Heart right ventricle (tissue), 16 donors: ENCODE measurements around the gene CTSZ. TPM values are rescaled to one million over a fixed set of nuclear protein-coding genes. Genes with fewer than 3 reads are reported as not detected.
A peak's percentile ranks its signal among the peaks of the same experiment; 100 is the strongest.
"Not testable (repeated sequence)": the region's sequence is repeated elsewhere in the genome, so short reads cannot be mapped to it uniquely, and the experiment has no call there.

Experiments used
- ATAC-seq, 8 donors: fragments of 200-7000 bp; cut with Tn5 transposase; one replicate each; pipeline ENCODE4 v1.9.1; 2020; ENCODE audit warnings: mild to moderate bottlenecking in 8 of 8, moderate library complexity in 8 of 8, moderate number of reproducible peaks in 1 of 8
- DNase-seq, 2 donors: peaks; one replicate each; pipeline ENCODE4 v3.0.0-alpha.2; 2020
- H3K27ac ChIP-seq, 10 donors: fragments of 200-600 bp; sonication (generic) in 2 of 10; one replicate each; pipeline versions ENCODE4 v1.5.0 to v1.8.0; 2020 to 2022; ENCODE audit warnings: mild to moderate bottlenecking in 3 of 10
- H3K27me3 ChIP-seq, 7 donors: fragments of 200-600 bp; one replicate each; pipeline ENCODE4 v1.8.0; 2021 to 2022; ENCODE audit warnings: mild to moderate bottlenecking in 2 of 7
- H3K36me3 ChIP-seq, 9 donors: fragments of 200-600 bp; sonication (generic) in 1 of 9; one replicate each; pipeline versions ENCODE4 v1.5.0 to v1.8.0; 2020 to 2022; ENCODE audit warnings: mild to moderate bottlenecking in 2 of 9
- H3K4me1 ChIP-seq, 9 donors: fragments of 200-600 bp; sonication (generic) in 1 of 9; one replicate each; pipeline versions ENCODE4 v1.5.0 to v1.8.0; 2020 to 2022; ENCODE audit warnings: mild to moderate bottlenecking in 4 of 9
- H3K4me3 ChIP-seq, 10 donors: fragments of 200-600 bp; sonication (generic) in 2 of 10; one replicate each; pipeline versions ENCODE4 v1.5.0 to v1.8.0; 2020 to 2022; ENCODE audit warnings: mild to moderate bottlenecking in 7 of 10, moderate library complexity in 2 of 10
- H3K9me3 ChIP-seq, 11 donors: fragments of 200-600 bp in 10 of 11; sonication (generic) in 2 of 11; one replicate each; pipeline versions ENCODE4 v1.5.0 to v1.8.0; 2013 to 2022; ENCODE audit warnings: mild to moderate bottlenecking in 2 of 11, control low read depth in 1 of 11, moderate library complexity in 1 of 11
- CTCF ChIP-seq, 9 donors: fragments of 200-600 bp; sonication (generic) in 2 of 9; IDR thresholded peaks; one replicate each; pipeline versions ENCODE4 v1.5.0 to v1.8.0; 2021 to 2022; ENCODE audit warnings: antibody characterized with exemption in 9 of 9, mild to moderate bottlenecking in 5 of 9, moderate library complexity in 1 of 9
- WGBS, 2 donors: extraction: QIAGEN DNeasy Blood & Tissue Kit; methylation state at CpG; one replicate each; pipeline ENCODE4 v1.1.7; 2013; ENCODE audit warnings: inconsistent platforms in 1 of 2; 5-methylcytosine and 5-hydroxymethylcytosine counted together
- intact Hi-C, 10 donors: fragments of 100-400 bp; cut with DNase I; formaldehyde crosslinking; loops; one replicate each; pipeline versions ENCODE4 v1.11.1 to v1.14.2; 2022
- polyA plus RNA-seq, 2 donors: library from polyadenylated mRNA; stranded (reverse); fragments of 200-250 nt; gene quantifications; one replicate each; pipeline ENCODE4 v1.2.3, GENCODE V29; 2013
- total RNA-seq, 10 donors: library from RNA; stranded (reverse); fragmentation: NEBNext Ultra II Directional in 3 of 10; extraction: Animal tissue kit (Norgen Biotek cat#: 25700) in 3 of 10; gene quantifications; one replicate each; pipeline versions ENCODE4 v1.2.1 to v1.2.4, GENCODE V29; 2021 to 2023
- donor health status: Arrhythmogenic right ventricular cardiomyopathy.
- donor health status: ischemic (EF 13 %, LVEDD 7.1; RV severe dilation, severe dysfunction).
- donor health status: healthy with polysubstance abuse.
- donor health status: DM: no; HTN: yes; CAD: no.
- donor health status: DM: no; HTN: no; CAD: no.
- donor health status: ischemic (EF 25% LVEDD 6.9; RV normal size, moderate dysfunction).
- donor health status: ischemic (EF 25% LVEDD 5.7; RV mildly dilated, moderate dysfunction).
- donor health status: healthy.
- donor health status: DM: yes; HTN: yes; CAD: no.
- donor health status: Ischemic cardiomyopathy.
- donor health status: ischemic (EF 35%, LVEDD 5.7; RV mildly dilated, moderate dysfunction).
- donor health status: nonischemic (EF 11% LVEDD 7.7; RV severe dilation, severe dysfunction).
- donor health status: DM: yes; HTN: yes; CAD: no.
- donor health status: PGD.
- donor health status: ischemic (EF 29% LVEDD 5.4; RV normal size, mild dysfunction).
- donor health status: nonischemic (EF 23%, LVEDD 6.1; RV moderate dilation, normal function).

Gene CTSZ
- total and polyA plus RNA-seq, 12 donors = 83.9 to 278 (median 124) TPM

- WGBS, 2 donors = 76 to 86% methylated on average over 13 of the region's 13 CpGs
- no peaks in the 10 kb centered on the region for H3K36me3 ChIP-seq
- no peak for TF ChIP-seq CTCF (IDR thresholded peaks at IDR 0.05)
- peaks cover 2 to 62% (median 45%) of the 10 kb centered on the region in 9 donors for H3K4me1 ChIP-seq
- H3K9me3 ChIP-seq = no peaks in the 10 kb centered on the region
- DNase-seq = no peak
- peak overlapping the region in 6 of 10 donors; percentile 21 to 58 (median 52) for H3K27ac ChIP-seq
- peak overlapping the region in 1 of 10 donors; percentile 10 for H3K4me3 ChIP-seq
- no peaks in the 10 kb centered on the region for H3K27me3 ChIP-seq
- intact Hi-C loops = loop anchor here in 1 of 10 donors (10.0 kb wide), 1 partner anchor 119 kb away; no protein-coding TSS in a partner anchor
- no peak for ATAC-seq
Observed at GRCh38 chr20:59013959-59014608, 7.0 kb upstream of the CTSZ start.

DNA sequence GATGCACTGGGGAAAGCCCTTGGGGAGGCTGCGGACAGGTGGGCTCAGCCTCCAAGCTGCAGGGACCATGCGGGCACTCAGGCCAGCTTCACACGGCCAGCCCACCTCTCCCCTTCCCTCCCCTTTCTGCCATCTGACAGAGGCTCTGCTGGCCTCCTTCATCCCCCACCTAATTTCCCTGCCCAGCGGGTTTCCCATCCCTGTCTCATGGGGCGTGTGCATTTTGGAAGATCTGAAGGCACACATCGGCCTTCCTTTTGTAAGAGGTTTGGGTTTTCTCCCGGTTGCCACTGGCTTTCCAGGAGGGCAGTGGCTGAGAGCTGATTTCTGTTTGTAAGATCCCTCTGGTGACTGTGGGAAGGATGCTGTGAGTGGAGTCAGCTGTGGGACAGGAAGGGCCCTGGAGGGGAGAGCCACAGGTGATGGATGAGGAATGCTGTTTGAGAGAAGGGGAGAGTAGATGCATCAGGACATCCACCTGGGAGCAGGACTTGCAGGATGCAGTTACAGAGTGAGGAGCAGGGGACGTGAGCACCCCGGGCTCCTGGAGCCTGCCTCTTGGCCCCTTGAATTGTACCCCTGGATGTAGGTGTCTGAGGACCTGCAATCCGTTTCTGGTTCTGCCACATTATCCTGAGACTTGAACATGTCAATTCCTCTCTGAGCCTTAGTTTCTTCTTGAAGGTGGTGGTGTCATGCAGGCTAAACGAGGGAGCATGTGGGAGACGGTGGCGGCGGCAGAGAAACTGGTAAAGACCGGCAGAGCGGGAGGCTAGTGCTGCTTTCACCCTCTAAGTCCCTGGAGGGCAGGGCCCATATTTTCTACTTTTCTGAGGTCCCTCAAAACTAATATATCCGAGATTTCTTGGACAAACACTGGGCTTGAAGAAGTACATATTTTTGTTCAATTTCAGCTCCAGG, 6.2 kb upstream of the CTSZ start:
- no peaks in the 10 kb centered on the region for H3K27me3 ChIP-seq
- H3K27ac ChIP-seq = no peak overlapping the region
- no peak for TF ChIP-seq CTCF (IDR thresholded peaks at IDR 0.05)
- no peaks in the 10 kb centered on the region for H3K36me3 ChIP-seq
- intact Hi-C loops = loop anchor here in 1 of 10 donors (10.0 kb wide), 1 partner anchor 118 kb away; no protein-coding TSS in a partner anchor
- DNase-seq (no peak), ATAC-seq (no peak)
- peaks cover 2 to 69% (median 45%) of the 10 kb centered on the region in 9 donors for H3K4me1 ChIP-seq
- H3K4me3 ChIP-seq = no peak overlapping the region
- no peaks in the 10 kb centered on the region for H3K9me3 ChIP-seq
- 94% methylated on average over 17 of the region's 17 CpGs for WGBS, 2 donors

DNA sequence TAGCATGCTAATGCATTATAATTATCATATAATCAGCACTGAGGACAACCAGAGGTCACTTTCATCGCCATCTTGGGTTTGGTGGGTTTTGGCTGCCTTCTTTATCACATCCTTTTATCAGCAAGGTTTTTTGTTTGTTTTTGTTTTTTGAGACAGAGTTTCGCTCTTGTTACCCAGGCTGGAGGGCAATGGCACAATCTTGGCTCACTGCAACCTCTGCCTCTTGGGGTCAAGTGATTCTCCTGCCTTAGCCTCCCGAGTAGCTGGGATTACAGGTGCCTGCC, 4.8 kb upstream of the CTSZ start:
- not testable (repeated sequence) for H3K4me3 ChIP-seq, H3K36me3 ChIP-seq, ATAC-seq, DNase-seq, H3K9me3 ChIP-seq, H3K27me3 ChIP-seq
- Histone ChIP-seq H3K4me1 (peaks cover 4 to 65% (median 39%) of the 10 kb centered on the region in 9 donors), H3K27ac (peak overlapping the region in 6 of 10 donors; percentile 7 to 81 (median 62))
- WGBS, 2 donors = 91 to 94% methylated on average over 3 of the region's 3 CpGs
- intact Hi-C loops = loop anchor here in 1 of 10 donors (10.0 kb wide), 1 partner anchor 117 kb away; no protein-coding TSS in a partner anchor

DNA sequence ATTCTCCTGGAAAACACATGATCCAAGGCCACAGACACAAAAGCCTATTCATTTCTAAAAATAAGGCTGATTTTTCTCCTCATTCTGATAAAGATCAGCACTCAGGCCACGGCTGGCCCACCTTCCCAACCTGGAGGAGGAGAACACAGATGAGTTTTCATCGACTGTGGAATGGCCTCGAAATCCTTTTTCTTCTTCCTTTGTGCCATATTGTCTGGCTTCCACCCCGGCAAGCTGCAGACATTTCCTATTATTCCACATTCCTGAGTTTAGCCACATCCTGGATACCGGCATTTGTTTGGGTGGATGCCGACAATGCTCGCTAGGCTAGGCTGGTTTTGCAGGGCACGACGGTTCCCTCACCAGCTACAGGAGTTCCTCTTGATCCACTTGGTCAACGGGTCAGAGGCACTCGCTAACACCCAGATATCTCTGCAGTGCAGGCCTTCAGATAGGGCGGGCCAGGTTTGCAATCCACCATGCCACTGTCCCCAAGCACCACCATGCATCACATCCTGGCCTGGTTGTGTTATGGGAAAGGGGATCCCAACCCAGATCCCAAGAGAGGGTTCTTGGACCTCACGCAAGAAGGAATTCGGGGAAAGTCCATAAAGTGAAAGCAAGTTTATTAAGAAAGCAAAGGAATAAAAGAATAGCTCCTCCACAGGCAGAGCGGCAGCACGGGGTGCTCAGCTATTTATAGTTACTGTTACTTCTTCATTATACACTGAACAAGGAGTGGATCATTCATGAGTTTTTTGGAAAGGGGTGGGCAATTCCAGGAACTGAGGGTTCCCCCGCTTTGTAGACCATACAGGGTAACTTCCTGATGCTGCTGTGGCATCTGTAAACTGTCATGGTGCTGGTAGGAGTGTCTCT, 4.2 kb upstream of the CTSZ start:
- Histone ChIP-seq H3K9me3 (no peaks in the 10 kb centered on the region), H3K27me3 (no peaks in the 10 kb centered on the region), H3K4me1 (peaks cover 4 to 62% (median 37%) of the 10 kb centered on the region in 9 donors), H3K27ac (peak overlapping the region in 9 of 10 donors; percentile 7 to 81 (median 59)), H3K4me3 (peak overlapping the region in 5 of 10 donors; percentile 12 to 34 (median 18)), H3K36me3 (no peaks in the 10 kb centered on the region)
- peak in 1 of 2 donors; percentile 64 for DNase-seq
- peak in 5 of 8 donors; percentile 2 to 36 (median 34) for ATAC-seq
- 49 to 61% methylated on average over 17 of the region's 17 CpGs for WGBS, 2 donors
- no peak for TF ChIP-seq CTCF (IDR thresholded peaks at IDR 0.05)
- intact Hi-C loops = loop anchor here in 1 of 10 donors (10.0 kb wide), 1 partner anchor 116 kb away; no protein-coding TSS in a partner anchor
